GM19099 (cell line): ENCODE measurements around the gene LRRC7.

Experiments
- POLR2A ChIP-seq: IDR thresholded peaks from 3 replicates; pipeline ENCODE4 v1.6.1; 2011; ENCODE audit warnings: low read depth; ENCODE audit not compliant: insufficient read length; ENCODE audit errors: extremely low read depth

Gene LRRC7

GRCh38 chr1:70085521-70085920, 517.8 kb downstream of the LRRC7 start:
- TF ChIP-seq POLR2A = no peak

GRCh38 chr1:70086897-70087296, 519.2 kb downstream of the LRRC7 start:
- no peak for TF ChIP-seq POLR2A

GRCh38 chr1:70090141-70090540, 522.4 kb downstream of the LRRC7 start:
- no peak for TF ChIP-seq POLR2A

GRCh38 chr1:70090875-70091274, 523.2 kb downstream of the LRRC7 start:
- no peak for TF ChIP-seq POLR2A

- TF ChIP-seq POLR2A = no peak
These were observed 524.1 kb downstream of the LRRC7 start for GRCh38 chr1:70091811-70092210.

- TF ChIP-seq POLR2A = no peak
These were observed 524.8 kb downstream of the LRRC7 start for GRCh38 chr1:70092526-70092925.

GRCh38 chr1:70093250-70093975, 525.7 kb downstream of the LRRC7 start:
- TF ChIP-seq POLR2A = no peak

- no peak for TF ChIP-seq POLR2A
These were observed 533.5 kb downstream of the LRRC7 start for GRCh38 chr1:70101231-70101630.

- no peak for TF ChIP-seq POLR2A
These were observed 534.1 kb downstream of the LRRC7 start for GRCh38 chr1:70101774-70102173.

GRCh38 chr1:70103770-70104169, 536.0 kb downstream of the LRRC7 start:
- TF ChIP-seq POLR2A = no peak

- TF ChIP-seq POLR2A = no peak
These were observed 541.5 kb downstream of the LRRC7 start for GRCh38 chr1:70109241-70109640.

GRCh38 chr1:70112838-70113237, 545.1 kb downstream of the LRRC7 start:
- no peak for TF ChIP-seq POLR2A

- TF ChIP-seq POLR2A = no peak
These were observed 547.6 kb downstream of the LRRC7 start for GRCh38 chr1:70115315-70115714.

- no peak for TF ChIP-seq POLR2A
These were observed 549.3 kb downstream of the LRRC7 start for GRCh38 chr1:70117046-70117445.

- no peak for TF ChIP-seq POLR2A
These were observed 566.4 kb downstream of the LRRC7 start for GRCh38 chr1:70134148-70134547.

GRCh38 chr1:70140343-70140742, 572.6 kb downstream of the LRRC7 start:
- no peak for TF ChIP-seq POLR2A

GRCh38 chr1:70140894-70141293, 573.2 kb downstream of the LRRC7 start:
- no peak for TF ChIP-seq POLR2A

GRCh38 chr1:70142075-70142474, 574.4 kb downstream of the LRRC7 start:
- no peak for TF ChIP-seq POLR2A

GRCh38 chr1:70143048-70143659, 575.4 kb downstream of the LRRC7 start:
- no peak for TF ChIP-seq POLR2A
